Measurements from ENCODE around the gene DHRS12.

Gene DHRS12

GRCh38 chr13:51721496-51721895 is 82.5 kb downstream of the DHRS12 start:
- DNase-seq: no peak

DNA sequence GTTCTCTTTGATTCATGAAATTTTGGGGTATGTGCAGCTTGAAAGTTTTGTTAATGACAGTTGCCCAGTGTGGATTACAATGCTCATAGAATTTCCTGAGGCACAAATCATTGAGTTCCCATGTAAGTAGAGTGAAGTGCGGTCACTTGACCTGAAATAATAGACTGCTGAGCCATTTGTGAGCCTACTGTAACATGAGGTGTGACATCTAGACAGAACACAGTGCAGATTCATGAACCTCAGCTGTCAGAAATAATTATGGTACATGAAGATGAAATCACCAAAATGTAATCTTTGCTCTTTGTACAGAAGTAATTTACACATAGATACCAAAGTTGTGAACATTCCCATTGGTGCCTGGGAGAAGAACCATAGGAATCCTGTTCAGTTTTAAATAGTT is 84.6 kb downstream of the DHRS12 start:
- no peak for DNase-seq
